Coronary artery (tissue), 2 donors: ENCODE results near the gene B3GALT2.

ENCODE experiments used
- DNase-seq: peaks from one replicate; pipeline ENCODE4 v3.0.0-alpha.2; 2017; ENCODE audit warnings: low spot score
- H3K27ac ChIP-seq, 2 donors: fragments of 200-600 bp; sonication (generic); one replicate each; pipeline ENCODE4 v1.5.1; 2016 to 2019
- H3K4me3 ChIP-seq: fragments of 200-600 bp; sonication (generic); 2 replicates; pipeline ENCODE4 v1.5.1; 2016; ENCODE audit warnings: mild to moderate bottlenecking, moderate library complexity
- CTCF ChIP-seq: fragments of 200-600 bp; sonication (generic); IDR thresholded peaks from one replicate; pipeline ENCODE4 v1.5.1; 2019; ENCODE audit warnings: antibody characterized with exemption

The B3GALT2 gene

GRCh38 chr1:193140254-193140653 is 46.2 kb downstream of the B3GALT2 start:
- Histone ChIP-seq H3K4me3 (no peak overlapping the region), H3K27ac (no peak overlapping the region)
- TF ChIP-seq CTCF, result no peak
- DNase-seq, result no peak

DNA sequence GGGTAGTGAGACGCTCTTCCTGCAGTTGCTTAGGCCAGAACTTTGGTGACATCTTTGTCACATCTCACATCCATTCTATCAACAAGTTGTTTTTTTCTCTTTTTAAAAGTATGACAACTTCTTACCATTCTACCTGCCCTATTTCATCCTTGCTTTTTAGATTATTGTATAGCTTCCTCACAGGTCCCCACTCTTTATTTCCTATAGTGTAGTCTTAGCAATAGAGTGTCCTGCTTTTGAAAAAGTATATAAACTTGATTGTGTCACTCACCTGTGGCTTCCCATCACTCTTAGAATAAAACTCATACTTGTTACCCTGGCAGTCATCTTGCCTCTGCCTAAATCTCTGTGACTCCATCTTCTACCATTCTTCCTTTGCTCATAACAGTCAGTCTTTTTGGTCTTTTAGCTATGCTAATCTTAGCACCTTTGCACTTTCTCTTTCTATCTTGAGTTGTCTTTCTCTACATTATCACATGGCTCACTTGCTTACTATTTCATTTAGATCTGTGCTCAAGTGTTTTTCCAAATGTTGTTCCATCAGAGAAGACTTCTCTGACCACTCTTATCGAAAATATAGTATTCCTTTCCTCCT is 55.0 kb downstream of the B3GALT2 start:
- no peak overlapping the region for H3K27ac ChIP-seq
- no peak overlapping the region for H3K4me3 ChIP-seq
- no peak for TF ChIP-seq CTCF
- DNase-seq, result no peak
